Measurements from ENCODE around the gene RND3. TPM values are rescaled to one million over a fixed set of nuclear protein-coding genes. Genes with fewer than 3 reads are reported as not detected.
A peak's percentile ranks its signal among the peaks of the same experiment; 100 is the strongest.

The RND3 gene
- total RNA-seq, 4 donors from 2014 or later, result 7.6 to 16.4 (median 11.4) TPM

- Histone ChIP-seq H3K4me1 (peaks cover 0 to 7% of the 10 kb centered on the region in 2 donors), H3K27me3 (no peaks in the 10 kb centered on the region), H3K36me3 (no peaks in the 10 kb centered on the region), H3K27ac (peak overlapping the region; percentile 75 to 84 (median 81)), H3K9me3 (no peaks in the 10 kb centered on the region), H3K4me3 (replicated peaks in 1 of 3) (peak overlapping the region; percentile 34 to 71 (median 58))
- WGBS, 2 donors, result 0 to 1% methylated on average over 31 to 34 of the region's 62 CpGs
- DNase-seq, result peak; percentile 70 to 83
- intact Hi-C loops (cut with DNase I), result no loop called here
- TF ChIP-seq POLR2A (IDR thresholded peaks at IDR 0.05), result peak in 1 of 2 donors; percentile 66
- peak in 1 of 6 experiments; percentile 4 for TF ChIP-seq CTCF (IDR thresholded peaks at IDR 0.05)
Measured at GRCh38 chr2:150485871-150486538, 1.5 kb downstream of the RND3 start.

GRCh38 chr2:150485114-150485870 is 2.2 kb downstream of the RND3 start:
- Histone ChIP-seq H3K4me1 (peaks cover 0 to 7% of the 10 kb centered on the region in 2 donors), H3K4me3 (replicated peaks in 1 of 3) (peak overlapping the region; percentile 34 to 71 (median 58)), H3K9me3 (no peaks in the 10 kb centered on the region), H3K27me3 (no peaks in the 10 kb centered on the region), H3K27ac (peak overlapping the region; percentile 75 to 84 (median 81)), H3K36me3 (no peaks in the 10 kb centered on the region)
- intact Hi-C loops (cut with DNase I), result no loop called here
- peak; percentile 83 to 95 for DNase-seq
- TF ChIP-seq POLR2A (IDR thresholded peaks at IDR 0.05) (peak in 1 of 2 donors; percentile 79), CTCF (IDR thresholded peaks at IDR 0.05) (peak in 2 of 6 experiments; percentile 17 to 18)
- 1% methylated on average over 24 to 38 of the region's 43 CpGs for WGBS, 2 donors

- Histone ChIP-seq H3K36me3 (no peaks in the 10 kb centered on the region), H3K4me3 (replicated peaks in 1 of 3) (peak overlapping the region in 2 of 3 donors; percentile 34 to 71), H3K4me1 (peaks cover 0 to 8% of the 10 kb centered on the region in 2 donors), H3K27ac (peak overlapping the region in 2 of 3 donors; percentile 75 to 84), H3K9me3 (no peaks in the 10 kb centered on the region), H3K27me3 (no peaks in the 10 kb centered on the region)
- no peak for TF ChIP-seq POLR2A (IDR thresholded peaks at IDR 0.05)
- TF ChIP-seq CTCF (IDR thresholded peaks at IDR 0.05), result no peak
- WGBS, 2 donors, result 29 to 56% methylated on average over 6 to 7 of the region's 7 CpGs
- no peak for DNase-seq
- intact Hi-C loops (cut with DNase I), result no loop called here
Measured at GRCh38 chr2:150484461-150485021, 2.9 kb downstream of the RND3 start.

- intact Hi-C loops (cut with DNase I), result no loop called here
- H3K27me3 ChIP-seq, result no peaks in the 10 kb centered on the region
- H3K4me3 ChIP-seq (replicated peaks in 1 of 3), result no peak overlapping the region
- no peak overlapping the region for H3K27ac ChIP-seq
- DNase-seq, result no peak
- H3K36me3 ChIP-seq, result no peaks in the 10 kb centered on the region
- no peaks in the 10 kb centered on the region for H3K9me3 ChIP-seq
- peaks cover 0 to 13% of the 10 kb centered on the region in 2 donors for H3K4me1 ChIP-seq
- TF ChIP-seq CTCF (IDR thresholded peaks at IDR 0.05) (no peak), POLR2A (IDR thresholded peaks at IDR 0.05) (no peak)
- 84 to 86% methylated on average over 3 of the region's 3 CpGs for WGBS, 2 donors
Measured at GRCh38 chr2:150484006-150484405, 3.5 kb downstream of the RND3 start.
